Smooth muscle cell (in vitro differentiated cells): ENCODE results near the gene KLHL9. TPM values are rescaled to one million over a fixed set of nuclear protein-coding genes. Genes with fewer than 3 reads are reported as not detected.

Experiments used
- DNase-seq: peaks from one replicate; lab custom pipeline; 2025; ENCODE audit not compliant: unreplicated experiment; lab: John Stamatoyannopoulos, UW
- H2AFZ ChIP-seq: fragments of 200-600 bp; sonication (generic); 2 replicates; pipeline ENCODE4 v1.6.0; 2016; ENCODE audit warnings: antibody characterized with exemption, low read depth, mild to moderate bottlenecking
- H3F3A ChIP-seq: fragments of 200-600 bp; sonication (generic); 2 replicates; pipeline ENCODE4 v1.6.0; 2017; ENCODE audit warnings: antibody characterized with exemption, low read depth
- H3K27ac ChIP-seq: fragments of 200-600 bp; sonication (generic); 2 replicates; pipeline ENCODE4 v1.5.1; 2016; ENCODE audit warnings: low read depth, mild to moderate bottlenecking
- H3K27me3 ChIP-seq: fragments of 200-600 bp; sonication (generic); 2 replicates; pipeline ENCODE4 v1.6.1; 2016; ENCODE audit warnings: low read depth, mild to moderate bottlenecking
- H3K36me3 ChIP-seq: fragments of 200-600 bp; sonication (generic); 2 replicates; pipeline ENCODE4 v1.5.1; 2016; ENCODE audit warnings: low read depth
- H3K4me1 ChIP-seq: fragments of 200-600 bp; sonication (generic); 2 replicates; pipeline ENCODE4 v1.5.1; 2016; ENCODE audit warnings: low read depth
- H3K4me2 ChIP-seq: fragments of 200-600 bp; sonication (generic); 2 replicates; pipeline ENCODE4 v1.6.0; 2016; ENCODE audit warnings: mild to moderate bottlenecking
- H3K4me3 ChIP-seq: fragments of 200-600 bp; sonication (generic); 2 replicates; pipeline ENCODE4 v1.5.1; 2016; ENCODE audit warnings: mild to moderate bottlenecking
- H3K79me2 ChIP-seq: fragments of 200-600 bp; sonication (generic); 2 replicates; pipeline ENCODE4 v1.6.0; 2016; ENCODE audit warnings: low read depth, mild to moderate bottlenecking
- H3K9ac ChIP-seq: fragments of 200-600 bp; sonication (generic); 2 replicates; pipeline ENCODE4 v1.6.0; 2016; ENCODE audit warnings: low read depth
- H3K9me3 ChIP-seq: fragments of 200-600 bp; sonication (generic); replicated peaks from 2 replicates; pipeline ENCODE4 v1.5.1; 2016; ENCODE audit warnings: low read depth
- H4K20me1 ChIP-seq: fragments of 200-600 bp; sonication (generic); 2 replicates; pipeline ENCODE4 v1.6.0; 2016; ENCODE audit warnings: low read depth
- WGBS: methylation state at CpG from one replicate; pipeline ENCODE4 v1.1.7; 2016; ENCODE audit warnings: low lambda C conversion rate; 5-methylcytosine and 5-hydroxymethylcytosine counted together
- polyA plus RNA-seq: library from polyadenylated mRNA; unstranded; fragments of >200 nt; fragmentation: Nextera tagmentation; extraction: Ambion mirVana; gene quantifications from 2 replicates; pipeline ENCODE4 v1.2.1, GENCODE V29; 2016
- total RNA-seq: library from RNA; depleted of rRNA; stranded (reverse); fragments of >200 nt; gene quantifications from 2 replicates; pipeline ENCODE4 v1.2.3, GENCODE V29; 2014
- TF ChIP-seq, protein P1 (sequence below): fragments of 200-600 bp; sonication (generic); IDR thresholded peaks from 2 replicates; pipeline ENCODE4 v1.5.1; 2017; ENCODE audit warnings: borderline replicate concordance, mild to moderate bottlenecking, antibody characterized with exemption; ENCODE audit not compliant: insufficient read depth, poor library complexity, severe bottlenecking

Gene KLHL9
- total and polyA plus RNA-seq, 2 experiments from 2014 or later, result 17.4 to 37.1 TPM

DNA sequence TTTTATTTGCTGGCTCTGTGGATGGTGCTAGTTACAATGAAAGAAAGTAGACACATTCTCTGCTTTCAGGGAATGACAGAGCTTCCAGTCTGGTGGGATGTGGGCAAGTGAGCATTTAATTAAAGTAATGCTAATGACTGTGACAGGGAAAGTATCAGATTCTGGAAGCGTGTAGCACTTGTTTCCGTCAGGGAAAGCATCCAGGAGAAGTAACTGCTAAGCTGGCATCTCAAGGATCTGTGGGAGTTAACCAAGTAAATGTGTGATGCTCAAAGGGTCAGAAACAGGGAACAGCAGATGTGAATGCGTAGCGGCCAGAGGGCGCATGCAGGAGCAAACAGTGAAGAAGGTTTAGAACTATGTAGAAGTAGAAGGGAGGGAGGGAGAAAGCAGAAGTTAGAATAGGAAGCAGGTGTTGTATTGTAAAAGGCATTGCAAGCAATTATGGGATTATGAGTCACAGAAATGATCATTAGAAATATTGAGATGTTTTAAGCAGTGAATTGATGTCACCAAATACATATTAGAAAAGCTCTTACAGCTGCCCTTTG, 12.2 kb downstream of the KLHL9 start:
- H3K36me3 ChIP-seq, result no peaks in the 10 kb centered on the region
- H3K9ac ChIP-seq, result no peak overlapping the region
- no peak overlapping the region for H3K4me2 ChIP-seq
- H3K27ac ChIP-seq, result no peak overlapping the region
- 94% methylated on average over 5 of the region's 5 CpGs for WGBS
- no peaks in the 10 kb centered on the region for H3K4me1 ChIP-seq
- peaks cover 7% of the 10 kb centered on the region for H3F3A ChIP-seq
- no peaks in the 10 kb centered on the region for H3K27me3 ChIP-seq
- peaks cover 48% of the 10 kb centered on the region for H4K20me1 ChIP-seq
- TF ChIP-seq, protein P1, sequence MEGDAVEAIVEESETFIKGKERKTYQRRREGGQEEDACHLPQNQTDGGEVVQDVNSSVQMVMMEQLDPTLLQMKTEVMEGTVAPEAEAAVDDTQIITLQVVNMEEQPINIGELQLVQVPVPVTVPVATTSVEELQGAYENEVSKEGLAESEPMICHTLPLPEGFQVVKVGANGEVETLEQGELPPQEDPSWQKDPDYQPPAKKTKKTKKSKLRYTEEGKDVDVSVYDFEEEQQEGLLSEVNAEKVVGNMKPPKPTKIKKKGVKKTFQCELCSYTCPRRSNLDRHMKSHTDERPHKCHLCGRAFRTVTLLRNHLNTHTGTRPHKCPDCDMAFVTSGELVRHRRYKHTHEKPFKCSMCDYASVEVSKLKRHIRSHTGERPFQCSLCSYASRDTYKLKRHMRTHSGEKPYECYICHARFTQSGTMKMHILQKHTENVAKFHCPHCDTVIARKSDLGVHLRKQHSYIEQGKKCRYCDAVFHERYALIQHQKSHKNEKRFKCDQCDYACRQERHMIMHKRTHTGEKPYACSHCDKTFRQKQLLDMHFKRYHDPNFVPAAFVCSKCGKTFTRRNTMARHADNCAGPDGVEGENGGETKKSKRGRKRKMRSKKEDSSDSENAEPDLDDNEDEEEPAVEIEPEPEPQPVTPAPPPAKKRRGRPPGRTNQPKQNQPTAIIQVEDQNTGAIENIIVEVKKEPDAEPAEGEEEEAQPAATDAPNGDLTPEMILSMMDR, result no peak
- peaks cover 20% of the 10 kb centered on the region for H3K79me2 ChIP-seq
- no peak for DNase-seq
- H3K9me3 ChIP-seq, result no peaks in the 10 kb centered on the region
- H2AFZ ChIP-seq, result no peak overlapping the region
- H3K4me3 ChIP-seq, result no peak overlapping the region

DNA sequence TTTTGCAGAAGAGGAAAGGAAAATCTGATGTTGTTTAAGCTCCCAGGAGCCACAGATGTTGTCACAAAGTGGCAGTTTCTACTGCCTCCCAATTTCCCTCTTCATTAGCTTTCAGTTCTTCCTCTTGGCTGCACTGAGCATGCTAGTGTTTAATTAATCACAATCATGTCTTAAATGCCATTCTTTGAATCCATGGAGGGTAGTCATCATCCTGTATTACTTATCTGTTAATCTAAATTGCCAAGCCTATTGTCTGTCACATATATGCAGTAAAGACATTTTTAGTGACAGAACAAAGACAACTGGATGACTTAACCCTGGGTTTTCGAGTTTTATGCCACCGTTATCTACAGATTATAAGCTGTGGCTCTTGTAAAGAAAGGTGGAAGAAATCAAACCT, 14.7 kb downstream of the KLHL9 start:
- Histone ChIP-seq H3K27me3 (no peaks in the 10 kb centered on the region), H3K4me2 (no peak overlapping the region), H3K36me3 (no peaks in the 10 kb centered on the region), H3K9me3 (no peaks in the 10 kb centered on the region), H3K4me1 (no peaks in the 10 kb centered on the region), H3K79me2 (no peaks in the 10 kb centered on the region), H2AFZ (no peak overlapping the region), H3K4me3 (no peak overlapping the region), H4K20me1 (peaks cover 23% of the 10 kb centered on the region), H3F3A (no peaks in the 10 kb centered on the region), H3K27ac (no peak overlapping the region), H3K9ac (no peak overlapping the region)
- WGBS, result 62% methylated on average over 2 of the region's 2 CpGs
- DNase-seq, result no peak
- TF ChIP-seq, protein P1, result no peak

DNA sequence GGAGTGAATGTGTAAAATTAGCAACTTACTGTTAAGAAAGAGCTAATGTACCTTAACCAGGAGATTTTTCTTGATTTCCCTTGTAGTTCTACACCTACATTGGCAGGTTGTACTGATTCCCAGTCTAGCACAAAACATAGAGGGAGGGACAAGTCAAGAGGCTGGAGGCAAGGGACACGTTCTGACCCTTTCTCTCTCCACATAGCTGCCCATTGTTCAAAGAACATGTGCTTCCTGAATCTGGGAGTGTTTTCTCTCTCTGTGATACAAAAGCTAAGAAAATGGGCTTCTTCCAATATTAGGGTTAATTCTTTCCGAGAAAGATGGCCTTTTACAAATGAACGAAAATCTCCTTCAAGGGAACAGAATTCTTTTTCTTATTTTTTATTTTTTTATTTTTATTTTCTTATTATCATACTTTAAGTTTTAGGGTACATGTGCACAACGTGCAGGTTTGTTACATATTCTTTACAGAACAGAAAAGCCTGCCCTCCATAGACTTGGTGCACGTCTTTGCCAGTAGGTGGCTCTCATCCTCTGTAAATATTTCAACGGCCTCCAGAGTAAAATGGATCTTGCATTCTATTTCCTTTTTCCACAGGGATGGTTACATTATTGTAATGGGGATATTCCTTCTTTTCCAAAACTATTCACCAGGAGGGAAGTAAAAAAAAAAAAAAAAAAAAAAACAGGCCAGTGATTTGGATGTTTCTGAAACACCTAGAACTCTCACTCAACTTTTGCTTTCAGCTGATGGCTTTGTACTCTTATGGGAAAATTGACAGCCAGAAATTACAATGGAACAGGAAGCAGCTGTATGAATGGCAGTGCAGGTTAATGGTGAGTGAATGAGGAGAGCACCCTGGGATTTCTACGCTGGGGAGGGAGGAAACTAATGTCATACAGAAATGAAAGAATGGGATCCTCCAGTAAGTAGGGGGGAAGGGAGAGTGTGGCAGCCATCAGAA, 17.0 kb downstream of the KLHL9 start:
- TF ChIP-seq, protein P1, result peak; percentile 72
- no peak overlapping the region for H3K9ac ChIP-seq
- H3K9me3 ChIP-seq, result no peaks in the 10 kb centered on the region
- peaks cover 4% of the 10 kb centered on the region for H4K20me1 ChIP-seq
- H3K4me1 ChIP-seq, result no peaks in the 10 kb centered on the region
- WGBS, result 15% methylated on average over 7 of the region's 7 CpGs
- no peak overlapping the region for H3K27ac ChIP-seq
- H3K36me3 ChIP-seq, result no peaks in the 10 kb centered on the region
- H3K27me3 ChIP-seq, result peaks cover 6% of the 10 kb centered on the region
- no peaks in the 10 kb centered on the region for H3F3A ChIP-seq
- H3K4me2 ChIP-seq, result no peak overlapping the region
- H3K4me3 ChIP-seq, result no peak overlapping the region
- H3K79me2 ChIP-seq, result no peaks in the 10 kb centered on the region
- DNase-seq, result no peak
- H2AFZ ChIP-seq, result no peak overlapping the region

DNA sequence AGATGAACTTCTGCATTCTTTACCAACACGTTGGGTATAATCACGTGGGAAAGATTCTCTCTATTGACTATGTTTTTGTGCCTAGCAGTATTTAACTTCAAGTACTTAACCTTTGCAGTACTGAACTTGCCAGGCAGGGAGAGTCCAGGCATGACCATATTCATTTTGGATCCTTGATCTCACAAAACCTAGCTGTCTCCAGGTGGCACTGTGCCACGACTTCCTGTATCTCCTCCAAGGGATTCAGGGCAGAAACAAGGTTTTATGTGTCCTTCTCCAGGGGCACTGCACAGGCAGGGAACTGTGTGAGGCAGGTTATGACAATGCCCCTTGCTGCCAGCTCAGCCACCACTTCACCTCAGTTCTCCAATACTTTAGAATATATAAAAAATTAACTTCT, 18.3 kb downstream of the KLHL9 start:
- 56% methylated on average over 3 of the region's 3 CpGs for WGBS
- no peaks in the 10 kb centered on the region for H4K20me1 ChIP-seq
- no peaks in the 10 kb centered on the region for H3F3A ChIP-seq
- no peak overlapping the region for H3K9ac ChIP-seq
- no peak for DNase-seq
- H3K4me2 ChIP-seq, result no peak overlapping the region
- no peak overlapping the region for H2AFZ ChIP-seq
- no peaks in the 10 kb centered on the region for H3K79me2 ChIP-seq
- H3K27ac ChIP-seq, result no peak overlapping the region
- H3K4me3 ChIP-seq, result no peak overlapping the region
- TF ChIP-seq, protein P1, result no peak
- H3K9me3 ChIP-seq, result no peaks in the 10 kb centered on the region
- no peaks in the 10 kb centered on the region for H3K4me1 ChIP-seq
- peaks cover 6% of the 10 kb centered on the region for H3K27me3 ChIP-seq
- no peaks in the 10 kb centered on the region for H3K36me3 ChIP-seq
